WTC11 (cell line): ENCODE results near the gene MBOAT1.

Experiments
- ATF1 ChIP-seq: sonication (generic); formaldehyde crosslinking; IDR thresholded peaks from 2 replicates; pipeline ENCODE4 v1.8.1; 2023; ENCODE audit warnings: mild to moderate bottlenecking, moderate library complexity, missing genetic modification reagents
- FOXP1 ChIP-seq: sonication (generic); formaldehyde crosslinking; IDR thresholded peaks from 2 replicates; pipeline ENCODE4 v1.8.0; 2022; ENCODE audit warnings: missing genetic modification reagents, mild to moderate bottlenecking, moderate library complexity, borderline replicate concordance
- ZNF121 ChIP-seq: sonication (generic); formaldehyde crosslinking; IDR thresholded peaks from 2 replicates; pipeline ENCODE4 v1.8.0; 2023; ENCODE audit warnings: missing genetic modification reagents
- ZNF263 ChIP-seq: sonication (generic); formaldehyde crosslinking; IDR thresholded peaks from 2 replicates; pipeline ENCODE4 v1.8.1; 2022; ENCODE audit warnings: low read depth, mild to moderate bottlenecking, moderate library complexity, missing genetic modification reagents
- TF ChIP-seq, protein P1 (sequence below): fragments of 200-600 bp; IDR thresholded peaks from 2 replicates; pipeline ENCODE4 v1.8.0; 2022; ENCODE audit warnings: antibody characterized with exemption
- TF ChIP-seq, protein P2 (sequence below): sonication (generic); formaldehyde crosslinking; IDR thresholded peaks from 2 replicates; pipeline ENCODE4 v1.8.0; 2023; ENCODE audit warnings: mild to moderate bottlenecking, missing genetic modification reagents
- TF ChIP-seq, protein P3 (sequence below): sonication (generic); formaldehyde crosslinking; IDR thresholded peaks from 2 replicates; pipeline ENCODE4 v1.8.1; 2023; ENCODE audit warnings: mild to moderate bottlenecking, missing genetic modification reagents, moderate library complexity
- TF ChIP-seq, protein P4 (sequence below): sonication (generic); formaldehyde crosslinking; IDR thresholded peaks from 2 replicates; pipeline ENCODE4 v1.8.1; 2023; ENCODE audit warnings: mild to moderate bottlenecking, moderate library complexity, missing genetic modification reagents
- TF ChIP-seq, protein P5 (sequence below): sonication (generic); formaldehyde crosslinking; IDR thresholded peaks from 2 replicates; pipeline ENCODE4 v1.8.0; 2022; ENCODE audit warnings: mild to moderate bottlenecking, missing genetic modification reagents

DNA sequence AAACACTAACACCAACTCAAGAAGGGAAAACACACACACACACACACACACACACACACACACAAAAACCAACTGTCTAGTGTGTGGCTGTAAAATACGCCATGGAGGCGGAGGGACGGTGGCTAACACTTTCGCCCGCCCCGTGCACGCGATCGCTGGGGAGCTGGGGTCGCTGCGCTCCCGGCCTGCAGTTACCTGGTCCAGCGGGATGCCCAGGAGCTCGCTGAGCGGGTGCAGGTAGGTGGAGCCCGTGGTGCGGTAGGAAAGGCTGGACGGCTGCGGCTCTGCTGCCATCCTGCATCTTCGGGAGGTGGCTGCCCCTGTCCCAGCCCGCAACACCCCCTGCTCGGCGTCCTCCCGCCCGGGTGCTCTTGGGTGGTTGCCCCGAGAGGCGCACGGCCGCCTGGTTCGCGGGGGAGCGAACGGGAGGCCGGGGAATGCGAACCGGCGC lies 303 bp downstream of the MBOAT1 start:
- TF ChIP-seq, protein P1, sequence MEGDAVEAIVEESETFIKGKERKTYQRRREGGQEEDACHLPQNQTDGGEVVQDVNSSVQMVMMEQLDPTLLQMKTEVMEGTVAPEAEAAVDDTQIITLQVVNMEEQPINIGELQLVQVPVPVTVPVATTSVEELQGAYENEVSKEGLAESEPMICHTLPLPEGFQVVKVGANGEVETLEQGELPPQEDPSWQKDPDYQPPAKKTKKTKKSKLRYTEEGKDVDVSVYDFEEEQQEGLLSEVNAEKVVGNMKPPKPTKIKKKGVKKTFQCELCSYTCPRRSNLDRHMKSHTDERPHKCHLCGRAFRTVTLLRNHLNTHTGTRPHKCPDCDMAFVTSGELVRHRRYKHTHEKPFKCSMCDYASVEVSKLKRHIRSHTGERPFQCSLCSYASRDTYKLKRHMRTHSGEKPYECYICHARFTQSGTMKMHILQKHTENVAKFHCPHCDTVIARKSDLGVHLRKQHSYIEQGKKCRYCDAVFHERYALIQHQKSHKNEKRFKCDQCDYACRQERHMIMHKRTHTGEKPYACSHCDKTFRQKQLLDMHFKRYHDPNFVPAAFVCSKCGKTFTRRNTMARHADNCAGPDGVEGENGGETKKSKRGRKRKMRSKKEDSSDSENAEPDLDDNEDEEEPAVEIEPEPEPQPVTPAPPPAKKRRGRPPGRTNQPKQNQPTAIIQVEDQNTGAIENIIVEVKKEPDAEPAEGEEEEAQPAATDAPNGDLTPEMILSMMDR = no peak
- 0 out of 2 replicates have a peak, but pooled peaks have one; percentile 34 for TF ChIP-seq ZNF263
- TF ChIP-seq, protein P2, sequence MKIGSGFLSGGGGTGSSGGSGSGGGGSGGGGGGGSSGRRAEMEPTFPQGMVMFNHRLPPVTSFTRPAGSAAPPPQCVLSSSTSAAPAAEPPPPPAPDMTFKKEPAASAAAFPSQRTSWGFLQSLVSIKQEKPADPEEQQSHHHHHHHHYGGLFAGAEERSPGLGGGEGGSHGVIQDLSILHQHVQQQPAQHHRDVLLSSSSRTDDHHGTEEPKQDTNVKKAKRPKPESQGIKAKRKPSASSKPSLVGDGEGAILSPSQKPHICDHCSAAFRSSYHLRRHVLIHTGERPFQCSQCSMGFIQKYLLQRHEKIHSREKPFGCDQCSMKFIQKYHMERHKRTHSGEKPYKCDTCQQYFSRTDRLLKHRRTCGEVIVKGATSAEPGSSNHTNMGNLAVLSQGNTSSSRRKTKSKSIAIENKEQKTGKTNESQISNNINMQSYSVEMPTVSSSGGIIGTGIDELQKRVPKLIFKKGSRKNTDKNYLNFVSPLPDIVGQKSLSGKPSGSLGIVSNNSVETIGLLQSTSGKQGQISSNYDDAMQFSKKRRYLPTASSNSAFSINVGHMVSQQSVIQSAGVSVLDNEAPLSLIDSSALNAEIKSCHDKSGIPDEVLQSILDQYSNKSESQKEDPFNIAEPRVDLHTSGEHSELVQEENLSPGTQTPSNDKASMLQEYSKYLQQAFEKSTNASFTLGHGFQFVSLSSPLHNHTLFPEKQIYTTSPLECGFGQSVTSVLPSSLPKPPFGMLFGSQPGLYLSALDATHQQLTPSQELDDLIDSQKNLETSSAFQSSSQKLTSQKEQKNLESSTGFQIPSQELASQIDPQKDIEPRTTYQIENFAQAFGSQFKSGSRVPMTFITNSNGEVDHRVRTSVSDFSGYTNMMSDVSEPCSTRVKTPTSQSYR (CRISPR knock-in tag) = no peak
- TF ChIP-seq, protein P3, sequence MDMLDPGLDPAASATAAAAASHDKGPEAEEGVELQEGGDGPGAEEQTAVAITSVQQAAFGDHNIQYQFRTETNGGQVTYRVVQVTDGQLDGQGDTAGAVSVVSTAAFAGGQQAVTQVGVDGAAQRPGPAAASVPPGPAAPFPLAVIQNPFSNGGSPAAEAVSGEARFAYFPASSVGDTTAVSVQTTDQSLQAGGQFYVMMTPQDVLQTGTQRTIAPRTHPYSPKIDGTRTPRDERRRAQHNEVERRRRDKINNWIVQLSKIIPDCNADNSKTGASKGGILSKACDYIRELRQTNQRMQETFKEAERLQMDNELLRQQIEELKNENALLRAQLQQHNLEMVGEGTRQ (CRISPR knock-in tag) = no peak
- TF ChIP-seq, protein P4, sequence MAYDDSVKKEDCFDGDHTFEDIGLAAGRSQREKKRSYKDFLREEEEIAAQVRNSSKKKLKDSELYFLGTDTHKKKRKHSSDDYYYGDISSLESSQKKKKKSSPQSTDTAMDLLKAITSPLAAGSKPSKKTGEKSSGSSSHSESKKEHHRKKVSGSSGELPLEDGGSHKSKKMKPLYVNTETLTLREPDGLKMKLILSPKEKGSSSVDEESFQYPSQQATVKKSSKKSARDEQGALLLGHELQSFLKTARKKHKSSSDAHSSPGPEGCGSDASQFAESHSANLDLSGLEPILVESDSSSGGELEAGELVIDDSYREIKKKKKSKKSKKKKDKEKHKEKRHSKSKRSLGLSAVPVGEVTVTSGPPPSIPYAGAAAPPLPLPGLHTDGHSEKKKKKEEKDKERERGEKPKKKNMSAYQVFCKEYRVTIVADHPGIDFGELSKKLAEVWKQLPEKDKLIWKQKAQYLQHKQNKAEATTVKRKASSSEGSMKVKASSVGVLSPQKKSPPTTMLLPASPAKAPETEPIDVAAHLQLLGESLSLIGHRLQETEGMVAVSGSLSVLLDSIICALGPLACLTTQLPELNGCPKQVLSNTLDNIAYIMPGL (CRISPR knock-in tag) = no peak; the same call in 1 of the 2 replicates
- TF ChIP-seq, protein P5, sequence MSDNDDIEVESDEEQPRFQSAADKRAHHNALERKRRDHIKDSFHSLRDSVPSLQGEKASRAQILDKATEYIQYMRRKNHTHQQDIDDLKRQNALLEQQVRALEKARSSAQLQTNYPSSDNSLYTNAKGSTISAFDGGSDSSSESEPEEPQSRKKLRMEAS (CRISPR knock-in tag) = peak; percentile 61
- no peak; the same call in 1 of the 2 replicates for TF ChIP-seq FOXP1 (CRISPR knock-in tag)
- no peak for TF ChIP-seq ZNF121 (CRISPR knock-in tag)
- no peak for TF ChIP-seq ATF1
